SU-DHL-6 (cell line): ENCODE results near the gene ST6GALNAC2.

Source experiments
- H2AFZ ChIP-seq: fragments of 200-600 bp; sonication (generic); 2 replicates; pipeline ENCODE4 v1.6.1; 2014; ENCODE audit warnings: low read depth, mild to moderate bottlenecking, moderate library complexity, mixed read lengths, antibody characterized with exemption, low read length; ENCODE audit not compliant: severe bottlenecking
- H3F3A ChIP-seq: fragments of 200-600 bp; shearing (Covaris generic); 2 replicates; pipeline ENCODE4 v1.6.0; 2016; ENCODE audit warnings: antibody characterized with exemption, mild to moderate bottlenecking; ENCODE audit not compliant: insufficient read depth
- H3K27ac ChIP-seq: fragments of 200-600 bp; sonication (generic); 2 replicates; pipeline ENCODE4 v1.5.1; 2016; ENCODE audit warnings: low read depth, mild to moderate bottlenecking, low read length, moderate library complexity, mixed read lengths
- H3K27me3 ChIP-seq: fragments of 200-600 bp; sonication (generic), shearing (Covaris generic); 2 replicates; pipeline ENCODE4 v1.6.0; 2014; ENCODE audit warnings: mild to moderate bottlenecking, low read length
- H3K36me3 ChIP-seq: fragments of 200-600 bp; sonication (generic); 2 replicates; pipeline ENCODE4 v1.6.1; 2014; ENCODE audit warnings: mild to moderate bottlenecking, low read length, mixed read lengths
- H3K4me2 ChIP-seq: fragments of 300-600, 200-600 bp; shearing (Covaris generic), sonication (generic); 2 replicates; pipeline ENCODE4 v1.6.0; 2014; ENCODE audit warnings: low read length, low read depth, mild to moderate bottlenecking; ENCODE audit not compliant: poor library complexity, severe bottlenecking
- H3K4me3 ChIP-seq: fragments of 200-600 bp; sonication (generic); 2 replicates; pipeline ENCODE4 v1.5.1; 2014; ENCODE audit warnings: antibody characterized with exemption, low read length, mild to moderate bottlenecking, mixed read lengths; ENCODE audit not compliant: insufficient read depth, poor library complexity, severe bottlenecking
- H3K79me2 ChIP-seq: fragments of 200-600 bp; sonication (generic); 2 replicates; pipeline ENCODE4 v1.6.1; 2014; ENCODE audit warnings: mild to moderate bottlenecking, low read length, moderate library complexity; ENCODE audit not compliant: insufficient read depth
- H3K9ac ChIP-seq: fragments of 200-600 bp; sonication (generic); 2 replicates; pipeline ENCODE4 v1.7.0; 2014; ENCODE audit warnings: mild to moderate bottlenecking, low read length
- H3K9me2 ChIP-seq: fragments of 200-600 bp; sonication (generic); replicated peaks from 2 replicates; pipeline ENCODE4 v1.6.1; 2014; ENCODE audit warnings: low read length; ENCODE audit not compliant: insufficient read depth
- H3K9me3 ChIP-seq: fragments of 200-600 bp; sonication (generic); 2 replicates; pipeline ENCODE4 v1.6.1; 2014; ENCODE audit warnings: low read length, mixed read lengths; ENCODE audit not compliant: insufficient read depth
- H4K20me1 ChIP-seq: fragments of 200-600 bp; sonication (generic); 2 replicates; pipeline ENCODE4 v1.6.1; 2014; ENCODE audit warnings: low read depth, mild to moderate bottlenecking, antibody characterized with exemption, low read length, moderate library complexity, mixed read lengths
- CTCF ChIP-seq: fragments of 200-600 bp; sonication (generic); IDR thresholded peaks from one replicate; pipeline ENCODE4 v1.5.1; 2017; ENCODE audit warnings: antibody characterized with exemption, mild to moderate bottlenecking, low read length, moderate library complexity; ENCODE audit not compliant: insufficient read depth, poor library complexity, severe bottlenecking
- EZH2phosphoT487 ChIP-seq: fragments of 200-600 bp; sonication (generic), shearing (Covaris generic); conservative IDR thresholded peaks from 2 replicates; pipeline ENCODE4 v1.6.1; 2018; ENCODE audit warnings: mild to moderate bottlenecking, antibody characterized with exemption, low read length, moderate library complexity, mixed read lengths

Gene ST6GALNAC2

DNA sequence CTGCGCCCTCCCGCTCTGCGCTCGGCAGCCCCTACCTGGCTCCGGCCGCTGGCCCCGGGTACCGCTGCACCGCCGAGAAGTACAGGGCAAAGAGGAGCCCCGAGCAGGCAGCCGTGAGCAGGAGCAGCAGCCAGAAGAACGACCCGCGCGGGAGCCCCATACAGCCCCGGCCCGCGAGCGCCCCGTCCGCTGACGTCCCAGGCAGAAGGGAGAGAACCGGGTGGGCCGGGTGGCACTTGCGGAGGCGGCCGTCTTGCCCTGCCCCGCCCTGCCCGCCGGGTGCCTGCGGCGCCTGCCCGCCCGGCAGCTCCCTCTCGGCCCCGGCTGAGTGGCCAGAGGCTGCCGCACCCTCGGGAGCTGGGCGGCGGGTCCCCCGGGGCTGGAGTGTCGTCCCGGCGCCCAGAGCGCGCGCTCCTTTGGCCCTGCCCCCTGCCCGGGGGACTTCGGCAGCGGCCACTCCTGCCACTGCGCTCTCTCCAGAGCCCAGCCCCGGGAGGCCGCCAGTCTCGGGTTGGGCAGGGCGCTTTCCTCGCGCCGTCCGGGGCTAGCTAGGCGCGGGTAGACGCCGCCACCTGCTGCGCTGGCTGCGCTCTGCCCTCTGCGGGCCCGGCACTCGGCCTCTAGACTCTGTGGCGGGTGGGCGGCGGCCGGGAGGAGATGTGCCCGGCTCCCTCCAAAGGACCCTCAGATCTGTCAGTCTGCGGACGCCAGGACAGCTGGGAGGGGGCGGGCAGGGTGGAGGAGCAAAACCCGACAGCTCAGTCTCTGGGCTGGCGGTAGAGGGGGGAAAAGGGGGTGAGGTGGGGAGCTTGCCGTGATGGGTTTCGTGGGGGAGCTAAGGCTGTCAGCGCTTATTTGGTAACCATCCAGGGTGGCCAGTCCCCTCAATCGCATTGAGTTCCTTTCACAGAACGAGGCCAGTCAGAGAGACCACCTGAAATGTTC lies at the start of gene ST6GALNAC2:
TSS of gene ST6GALNAC2 (minus strand) at position 212 of the 945 bp plus-strand sequence. CDS start at position 160, 52 bp downstream.
- H3K9me3 ChIP-seq: no peaks in the 10 kb centered on the region
- H3K4me3 ChIP-seq: no peak within 1 kb of the TSS
- H3K79me2 ChIP-seq: no peaks in the 10 kb centered on the region
- H4K20me1 ChIP-seq: no peaks in the 10 kb centered on the region
- no peak within 1 kb of the TSS for H2AFZ ChIP-seq
- H3K27ac ChIP-seq: no peak within 1 kb of the TSS
- H3K27me3 ChIP-seq: no peaks in the 10 kb centered on the region
- H3K36me3 ChIP-seq: no peaks in the 10 kb centered on the region
- no peak for TF ChIP-seq EZH2phosphoT487
- no peak within 1 kb of the TSS for H3K9ac ChIP-seq
- no peaks in the 10 kb centered on the region for H3F3A ChIP-seq
- no peak within 1 kb of the TSS for H3K4me2 ChIP-seq
- H3K9me2 ChIP-seq: no peaks in the 10 kb centered on the region

DNA sequence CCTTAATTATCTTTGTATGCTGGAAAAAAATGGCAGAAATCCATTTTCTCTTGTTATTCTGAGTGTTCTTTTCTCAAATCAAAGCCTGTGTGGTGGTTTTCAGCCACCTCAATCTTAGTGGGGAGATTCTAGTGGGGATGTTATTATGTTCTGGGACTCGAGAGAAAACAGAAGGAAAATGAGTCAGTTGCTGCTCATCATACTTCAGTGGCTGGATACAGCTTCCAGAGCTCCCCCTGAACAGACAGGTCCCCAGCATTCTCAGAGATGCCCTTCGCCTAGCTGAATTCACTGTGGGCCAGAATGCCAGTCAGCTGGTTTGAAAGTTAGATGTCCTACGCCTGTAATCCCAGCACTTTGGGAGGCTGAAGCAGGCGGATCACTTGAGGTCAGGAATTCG lies 49.4 kb upstream of the ST6GALNAC2 start:
- H3K79me2 ChIP-seq: no peaks in the 10 kb centered on the region
- H3K9ac ChIP-seq: no peak overlapping the region
- TF ChIP-seq EZH2phosphoT487: no peak
- no peak for TF ChIP-seq CTCF
- H3K9me3 ChIP-seq: no peaks in the 10 kb centered on the region
- no peak overlapping the region for H2AFZ ChIP-seq
- no peaks in the 10 kb centered on the region for H3K36me3 ChIP-seq
- no peak overlapping the region for H3K4me2 ChIP-seq
- H3K27ac ChIP-seq: no peak overlapping the region
- no peaks in the 10 kb centered on the region for H3K27me3 ChIP-seq
- H3K9me2 ChIP-seq: no peaks in the 10 kb centered on the region
- no peaks in the 10 kb centered on the region for H3F3A ChIP-seq
- H3K4me3 ChIP-seq: no peak overlapping the region
- no peaks in the 10 kb centered on the region for H4K20me1 ChIP-seq

DNA sequence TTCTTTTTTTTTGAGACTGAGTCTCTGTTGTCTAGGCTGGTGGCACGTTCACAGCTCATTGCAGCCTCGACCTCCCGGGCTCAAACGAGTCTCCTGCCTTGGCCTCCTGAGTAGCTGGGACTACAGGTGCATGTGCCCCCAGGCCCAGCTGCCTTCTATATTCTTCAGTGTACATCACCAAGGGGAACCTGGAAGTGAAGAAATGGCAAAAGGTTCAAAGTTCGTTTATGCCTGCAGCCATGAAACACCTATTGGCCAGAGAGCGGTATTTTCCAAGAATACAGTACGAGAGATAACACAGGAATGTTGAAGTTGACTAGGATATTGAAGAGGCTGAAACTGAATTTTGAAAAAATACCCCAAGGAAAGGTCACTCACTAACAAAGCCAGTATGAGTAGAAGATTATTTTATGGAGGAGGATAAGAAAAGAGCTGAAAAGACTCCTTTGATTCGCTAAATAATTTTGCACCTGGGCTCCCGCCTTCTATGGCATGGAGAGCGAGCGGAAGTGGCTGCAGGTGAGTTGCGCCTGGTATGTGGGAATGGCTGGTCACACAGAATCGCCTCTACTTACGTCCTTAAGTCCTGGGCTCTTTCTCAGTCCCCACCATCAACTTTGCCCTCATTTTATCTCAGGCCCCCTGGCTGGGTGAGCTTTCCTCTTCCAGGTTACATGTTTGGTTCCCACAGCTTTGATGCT lies 48.1 kb upstream of the ST6GALNAC2 start:
- Histone ChIP-seq H3K36me3 (no peaks in the 10 kb centered on the region), H2AFZ (no peak overlapping the region), H4K20me1 (no peaks in the 10 kb centered on the region), H3K4me3 (no peak overlapping the region), H3K79me2 (no peaks in the 10 kb centered on the region), H3K9me2 (no peaks in the 10 kb centered on the region), H3K27ac (no peak overlapping the region), H3K9ac (no peak overlapping the region), H3F3A (no peaks in the 10 kb centered on the region), H3K27me3 (no peaks in the 10 kb centered on the region), H3K4me2 (no peak overlapping the region), H3K9me3 (no peaks in the 10 kb centered on the region)
- no peak for TF ChIP-seq EZH2phosphoT487
- TF ChIP-seq CTCF: no peak
